ENCODE results near the gene GNG12.

DNA sequence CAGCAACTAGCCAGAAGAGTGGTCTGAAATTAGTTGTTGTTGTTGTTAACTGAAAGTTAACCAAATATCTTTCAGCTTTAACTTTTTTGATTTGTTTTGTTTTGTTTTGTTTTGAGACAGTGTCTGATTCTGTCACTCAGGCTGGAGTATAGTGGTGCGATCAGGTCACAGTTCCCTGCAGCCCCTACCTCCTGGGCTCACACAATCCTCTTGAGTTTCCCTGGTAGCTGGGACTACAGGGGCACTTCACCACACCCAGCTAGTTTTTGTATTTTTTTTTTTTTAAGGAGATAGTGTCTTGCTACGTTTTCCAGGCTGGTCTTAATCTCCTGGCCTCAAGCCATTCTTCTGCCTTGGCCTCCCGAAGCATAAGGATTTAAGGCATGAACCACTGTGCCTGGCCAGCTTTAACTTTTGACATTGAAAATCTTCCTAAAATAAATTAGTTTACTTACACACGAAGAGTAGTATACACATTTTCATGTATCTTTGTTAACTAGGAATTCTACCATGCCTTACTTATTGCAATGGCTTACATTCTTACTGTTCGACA, 45.0 kb downstream of the GNG12 start:
- TF ChIP-seq POLR2A (IDR thresholded peaks at IDR 0.05): no peak
- no peak for TF ChIP-seq CTCF (IDR thresholded peaks at IDR 0.05)
- no peak for TF ChIP-seq EP300 (IDR thresholded peaks at IDR 0.05)
